SIG-M5 (cell line): ENCODE data around the gene CYP1A1.
"Not testable (repeated sequence)": the region's sequence is repeated elsewhere in the genome, so short reads cannot be mapped to it uniquely, and the experiment has no call there.

Experiments
- DNase-seq: peaks from one replicate; lab custom pipeline; 2025; lab: John Stamatoyannopoulos, UW

The CYP1A1 gene

GRCh38 chr15:74735305-74735704 is 10.0 kb upstream of the CYP1A1 start:
- DNase-seq, result no peak

GRCh38 chr15:74733269-74733668 is 7.9 kb upstream of the CYP1A1 start:
- no peak for DNase-seq

GRCh38 chr15:74732846-74733245 is 7.5 kb upstream of the CYP1A1 start:
- no peak for DNase-seq

- DNase-seq, result no peak
Measured at GRCh38 chr15:74730619-74731316, 5.4 kb upstream of the CYP1A1 start.

GRCh38 chr15:74729372-74729771 is 4.0 kb upstream of the CYP1A1 start:
- not testable (repeated sequence) for DNase-seq

GRCh38 chr15:74728699-74729098 is 3.4 kb upstream of the CYP1A1 start:
- DNase-seq, result not testable (repeated sequence)

GRCh38 chr15:74727727-74728126 is 2.4 kb upstream of the CYP1A1 start:
- DNase-seq, result no peak

GRCh38 chr15:74726774-74727164 is 1.4 kb upstream of the CYP1A1 start:
- no peak for DNase-seq

- DNase-seq, result no peak
Measured at GRCh38 chr15:74725845-74726773, 781 bp upstream of the CYP1A1 start.

- no peak for DNase-seq
Measured at GRCh38 chr15:74724570-74725224, 631 bp downstream of the CYP1A1 start.

GRCh38 chr15:74723754-74724334 is 1.5 kb downstream of the CYP1A1 start:
- DNase-seq, result no peak

GRCh38 chr15:74723187-74723586 is 2.1 kb downstream of the CYP1A1 start:
- no peak for DNase-seq

- DNase-seq, result no peak
Measured at GRCh38 chr15:74722591-74722990, 2.7 kb downstream of the CYP1A1 start.

GRCh38 chr15:74716651-74717050 is 8.7 kb downstream of the CYP1A1 start:
- DNase-seq, result peak; percentile 11

GRCh38 chr15:74712311-74712710 is 13.0 kb downstream of the CYP1A1 start:
- DNase-seq, result no peak

- no peak for DNase-seq
Measured at GRCh38 chr15:74710319-74711094, 14.8 kb downstream of the CYP1A1 start.

- no peak for DNase-seq
Measured at GRCh38 chr15:74709892-74710291, 15.4 kb downstream of the CYP1A1 start.

GRCh38 chr15:74709011-74709410 is 16.3 kb downstream of the CYP1A1 start:
- DNase-seq, result no peak

- no peak for DNase-seq
Measured at GRCh38 chr15:74696808-74697207, 28.5 kb downstream of the CYP1A1 start.

- no peak for DNase-seq
Measured at GRCh38 chr15:74696398-74696729, 29.0 kb downstream of the CYP1A1 start.

- DNase-seq, result no peak
Measured at GRCh38 chr15:74695597-74696397, 29.5 kb downstream of the CYP1A1 start, which contains the start of gene EDC3. TSS of gene EDC3 (minus strand) at chr15:74696024. CDS start at chr15:74675124, 20,900 bp downstream.
